Measurements from ENCODE around the gene CYP46A1. TPM values are rescaled to one million over a fixed set of nuclear protein-coding genes. Genes with fewer than 3 reads are reported as not detected.

The CYP46A1 gene
- total RNA-seq, 1 donor from 2014 or later, result 1.9 TPM

DNA sequence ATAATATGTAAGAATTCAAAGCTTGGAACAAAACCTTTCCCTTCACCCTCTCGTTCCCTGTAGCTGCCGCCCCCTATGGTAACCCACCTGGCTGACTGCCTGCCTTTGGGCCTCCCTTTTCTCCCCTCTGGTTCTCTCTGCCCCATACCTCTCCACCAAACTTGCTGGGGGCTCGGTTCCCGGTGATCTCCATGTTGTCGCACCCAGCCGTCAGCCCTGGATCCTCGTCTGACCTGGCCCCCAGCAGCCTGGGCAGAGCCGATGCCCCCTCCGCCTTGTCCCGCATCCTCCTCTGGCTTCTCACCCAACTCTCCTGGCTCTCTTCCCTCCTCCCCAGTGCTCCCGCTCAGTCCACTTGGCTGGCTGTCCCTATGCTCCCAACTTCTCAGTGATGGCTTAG, 4.5 kb downstream of the CYP46A1 start:
- Mint-ChIP-seq H3K9me3 (no peaks in the 10 kb centered on the region), H3K27me3 (ENCODE audit: low read depth) (peaks cover 60% of the 10 kb centered on the region), H3K36me3 (no peaks in the 10 kb centered on the region), H3K27ac (no peak overlapping the region), H3K4me1 (no peaks in the 10 kb centered on the region), H3K4me3 (no peak overlapping the region)
- DNase-seq (ENCODE audit: low spot score in 2 of 2, unreplicated experiment in 2 of 2), result peak in 1 of 2 experiments; percentile 31
- TF ChIP-seq, protein P1, sequence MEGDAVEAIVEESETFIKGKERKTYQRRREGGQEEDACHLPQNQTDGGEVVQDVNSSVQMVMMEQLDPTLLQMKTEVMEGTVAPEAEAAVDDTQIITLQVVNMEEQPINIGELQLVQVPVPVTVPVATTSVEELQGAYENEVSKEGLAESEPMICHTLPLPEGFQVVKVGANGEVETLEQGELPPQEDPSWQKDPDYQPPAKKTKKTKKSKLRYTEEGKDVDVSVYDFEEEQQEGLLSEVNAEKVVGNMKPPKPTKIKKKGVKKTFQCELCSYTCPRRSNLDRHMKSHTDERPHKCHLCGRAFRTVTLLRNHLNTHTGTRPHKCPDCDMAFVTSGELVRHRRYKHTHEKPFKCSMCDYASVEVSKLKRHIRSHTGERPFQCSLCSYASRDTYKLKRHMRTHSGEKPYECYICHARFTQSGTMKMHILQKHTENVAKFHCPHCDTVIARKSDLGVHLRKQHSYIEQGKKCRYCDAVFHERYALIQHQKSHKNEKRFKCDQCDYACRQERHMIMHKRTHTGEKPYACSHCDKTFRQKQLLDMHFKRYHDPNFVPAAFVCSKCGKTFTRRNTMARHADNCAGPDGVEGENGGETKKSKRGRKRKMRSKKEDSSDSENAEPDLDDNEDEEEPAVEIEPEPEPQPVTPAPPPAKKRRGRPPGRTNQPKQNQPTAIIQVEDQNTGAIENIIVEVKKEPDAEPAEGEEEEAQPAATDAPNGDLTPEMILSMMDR (IDR thresholded peaks at IDR 0.05; ENCODE audit: unreplicated experiment), result no peak

DNA sequence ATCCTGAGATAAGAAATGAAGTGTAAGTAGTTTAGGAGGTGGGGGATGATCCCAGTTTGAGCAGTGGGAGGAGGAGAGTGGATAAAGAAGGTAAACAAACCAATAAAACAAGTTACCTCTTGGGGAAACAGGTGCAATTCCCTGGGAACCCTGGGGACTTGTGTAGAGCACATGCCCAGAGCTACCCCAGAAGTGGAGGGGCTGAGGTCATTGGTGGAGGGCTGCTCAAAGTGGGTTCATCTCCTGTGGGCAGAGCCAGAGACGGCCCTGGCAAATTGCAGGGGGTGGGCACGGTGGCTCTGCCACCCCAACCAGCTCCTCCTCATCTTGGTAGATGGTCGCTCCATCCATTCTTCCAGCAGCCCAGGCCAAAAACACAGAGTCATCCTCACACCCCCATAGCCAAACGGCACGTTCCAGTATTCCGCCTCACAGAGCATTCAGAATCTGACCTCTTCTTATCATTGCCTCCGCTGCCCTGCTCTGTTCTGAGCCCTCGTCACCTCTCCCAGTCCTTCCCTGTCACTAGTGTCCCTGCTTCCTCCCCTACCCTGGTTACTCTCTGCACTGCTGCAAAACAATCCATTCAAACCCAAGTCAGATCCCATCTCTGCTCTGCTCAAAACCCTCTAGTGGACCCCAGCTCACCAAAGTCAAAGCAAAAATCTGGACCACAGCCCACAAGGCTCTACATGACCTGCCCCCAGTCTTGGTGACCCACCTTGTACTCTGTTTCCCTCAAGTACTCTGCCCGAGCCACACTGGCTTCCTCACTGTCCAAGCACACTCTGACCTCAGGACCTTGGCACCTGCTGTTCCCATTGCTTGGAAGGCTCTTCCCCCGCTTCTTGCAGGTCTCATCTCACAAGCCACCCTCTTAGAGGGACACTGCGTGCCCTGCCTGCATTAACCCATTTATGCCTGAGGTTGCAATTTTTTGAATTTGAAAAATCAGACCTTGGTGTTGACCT, 5.5 kb downstream of the CYP46A1 start:
- no peaks in the 10 kb centered on the region for H3K4me1 Mint-ChIP-seq
- TF ChIP-seq, protein P1 (IDR thresholded peaks at IDR 0.05; ENCODE audit: unreplicated experiment), result no peak
- peak in 1 of 2 experiments; percentile 35 for DNase-seq (ENCODE audit: low spot score in 2 of 2, unreplicated experiment in 2 of 2)
- H3K27ac Mint-ChIP-seq, result no peak overlapping the region
- H3K36me3 Mint-ChIP-seq, result no peaks in the 10 kb centered on the region
- peaks cover 60% of the 10 kb centered on the region for H3K27me3 Mint-ChIP-seq (ENCODE audit: low read depth)
- no peak overlapping the region for H3K4me3 Mint-ChIP-seq
- peaks cover 5% of the 10 kb centered on the region for H3K9me3 Mint-ChIP-seq

DNA sequence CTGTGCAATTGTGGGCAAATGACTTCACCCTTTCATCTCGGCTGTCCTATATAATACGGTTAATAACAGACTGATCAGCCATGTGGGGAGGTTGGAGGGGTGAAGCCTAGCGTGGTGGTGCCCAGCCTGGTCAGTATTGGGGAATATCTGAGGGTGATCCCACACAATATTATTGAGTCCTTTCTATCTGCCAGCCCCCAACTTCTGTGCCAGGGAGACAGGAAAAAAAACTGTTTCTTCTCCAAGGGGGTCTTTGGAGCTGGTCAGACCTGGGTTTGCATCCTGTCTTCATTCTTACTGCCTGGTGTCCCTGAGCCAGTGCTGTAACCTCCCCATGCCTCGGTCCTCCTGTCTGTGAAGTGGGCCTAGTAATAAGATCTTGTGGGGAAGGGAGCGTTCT, 6.5 kb downstream of the CYP46A1 start:
- DNase-seq (ENCODE audit: low spot score in 2 of 2, unreplicated experiment in 2 of 2), result peak in 1 of 2 experiments; percentile 17
- TF ChIP-seq, protein P1 (IDR thresholded peaks at IDR 0.05; ENCODE audit: unreplicated experiment), result no peak
- H3K4me1 Mint-ChIP-seq, result no peaks in the 10 kb centered on the region
- H3K36me3 Mint-ChIP-seq, result no peaks in the 10 kb centered on the region
- H3K27ac Mint-ChIP-seq, result no peak overlapping the region
- H3K27me3 Mint-ChIP-seq (ENCODE audit: low read depth), result peaks cover 55% of the 10 kb centered on the region
- no peak overlapping the region for H3K4me3 Mint-ChIP-seq
- H3K9me3 Mint-ChIP-seq, result peaks cover 11% of the 10 kb centered on the region

DNA sequence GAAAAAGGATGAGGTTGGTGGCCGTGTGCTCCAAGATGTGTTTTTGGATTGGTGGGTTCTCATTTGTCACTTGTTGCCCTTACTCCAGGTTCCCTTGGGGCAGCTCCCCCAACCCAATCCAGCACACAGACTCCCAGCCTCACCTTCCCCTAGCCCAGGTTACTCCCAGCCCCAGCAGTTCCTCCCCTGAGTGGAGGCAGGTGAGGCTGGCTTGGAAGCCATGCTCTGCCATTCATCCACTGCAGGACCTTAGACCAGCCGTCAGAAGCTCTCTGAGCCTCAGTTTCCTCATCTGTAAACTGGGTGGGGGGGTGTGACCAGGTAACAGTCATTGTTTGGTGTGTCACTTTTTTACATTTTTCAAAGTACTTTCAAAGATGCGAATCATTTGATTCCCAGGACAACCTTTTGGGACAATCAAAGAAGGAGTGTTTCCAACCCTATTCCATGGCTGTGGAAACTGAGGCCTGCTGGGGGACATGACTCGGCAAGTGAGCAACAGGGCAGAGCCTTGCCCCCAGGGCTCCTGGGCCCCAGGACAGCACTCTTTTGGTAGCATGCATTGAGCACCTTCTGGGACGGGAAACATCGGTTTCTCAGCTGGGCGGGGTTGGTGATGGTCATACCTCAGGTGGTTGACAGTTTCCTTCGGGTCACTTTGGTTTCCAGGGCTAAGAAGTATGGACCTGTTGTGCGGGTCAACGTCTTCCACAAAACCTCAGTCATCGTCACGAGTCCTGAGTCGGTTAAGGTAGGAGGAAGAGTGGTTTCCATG, 7.2 kb downstream of the CYP46A1 start:
- TF ChIP-seq, protein P1 (IDR thresholded peaks at IDR 0.05; ENCODE audit: unreplicated experiment), result no peak
- peak in 1 of 2 experiments; percentile 16 for DNase-seq (ENCODE audit: low spot score in 2 of 2, unreplicated experiment in 2 of 2)
- H3K36me3 Mint-ChIP-seq, result no peaks in the 10 kb centered on the region
- H3K9me3 Mint-ChIP-seq, result peaks cover 16% of the 10 kb centered on the region
- no peak overlapping the region for H3K27ac Mint-ChIP-seq
- peaks cover 49% of the 10 kb centered on the region for H3K27me3 Mint-ChIP-seq (ENCODE audit: low read depth)
- H3K4me3 Mint-ChIP-seq, result no peak overlapping the region
- no peaks in the 10 kb centered on the region for H3K4me1 Mint-ChIP-seq

DNA sequence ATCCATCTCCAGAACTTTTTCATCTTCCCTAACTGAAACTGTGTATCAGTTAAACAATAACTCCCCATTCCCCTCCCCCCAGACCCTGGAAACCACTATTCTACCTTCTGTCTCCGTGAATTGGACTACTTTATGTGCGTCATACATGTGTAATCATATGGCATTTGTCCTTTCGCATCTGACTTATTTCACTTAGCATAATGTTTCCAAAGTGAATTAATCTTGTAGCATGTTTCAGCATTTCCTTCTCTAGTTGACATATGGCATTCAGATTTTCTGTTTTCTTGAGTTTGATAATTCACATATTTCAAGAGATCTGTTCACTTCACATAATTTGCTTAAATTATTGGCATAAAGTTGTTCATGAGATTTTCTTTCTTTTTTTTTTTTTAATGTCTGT, 9.8 kb downstream of the CYP46A1 start:
- Mint-ChIP-seq H3K4me1 (no peaks in the 10 kb centered on the region), H3K9me3 (peaks cover 21% of the 10 kb centered on the region), H3K27me3 (ENCODE audit: low read depth) (peaks cover 22% of the 10 kb centered on the region), H3K27ac (no peak overlapping the region), H3K36me3 (no peaks in the 10 kb centered on the region), H3K4me3 (no peak overlapping the region)
- TF ChIP-seq, protein P1 (IDR thresholded peaks at IDR 0.05; ENCODE audit: unreplicated experiment), result no peak
- DNase-seq (ENCODE audit: low spot score in 2 of 2, unreplicated experiment in 2 of 2), result no peak
